Measurements from ENCODE around the gene ANTXR1. TPM values are rescaled to one million over a fixed set of nuclear protein-coding genes. Genes with fewer than 3 reads are reported as not detected.

Gene ANTXR1
- total RNA-seq, 1 experiment from 2014 or later, result 48.3 TPM

DNA sequence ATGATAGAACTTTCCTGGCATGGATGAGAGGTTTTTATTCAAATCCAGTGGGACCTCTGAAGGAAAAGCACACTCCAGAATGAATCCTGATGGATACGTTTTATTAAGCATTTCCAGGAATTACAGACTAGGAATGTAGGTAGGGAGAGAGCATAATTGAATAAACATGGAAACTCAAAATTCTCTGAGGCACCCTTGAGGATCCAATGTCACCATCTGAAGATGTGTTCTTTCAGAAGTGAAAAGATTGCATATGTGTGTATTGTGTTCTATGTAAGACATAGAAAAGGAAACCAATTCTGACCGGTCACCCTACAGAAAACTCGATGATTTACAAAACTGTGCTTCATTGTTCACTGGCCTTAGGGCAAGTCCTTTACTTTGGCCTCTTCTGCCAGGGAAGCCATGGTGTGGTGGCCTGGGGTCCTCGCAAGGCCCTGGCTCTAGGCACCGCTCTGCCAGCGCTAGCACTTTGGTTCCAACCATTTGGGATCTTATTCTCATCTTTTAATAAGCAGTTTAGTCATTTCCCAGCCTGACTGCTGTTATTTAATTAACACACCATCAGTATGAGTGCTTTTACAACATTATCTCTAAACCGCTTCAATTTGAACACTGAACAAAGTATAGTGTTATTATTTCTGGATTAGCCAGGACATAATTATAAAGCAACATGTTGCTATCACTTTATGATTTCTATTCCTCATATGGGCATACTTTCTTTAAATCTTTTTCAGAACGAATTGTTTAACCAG, 43.1 kb upstream of the ANTXR1 start:
- H3K9me2 ChIP-seq (ENCODE audit: insufficient read depth), result no peaks in the 10 kb centered on the region
- no peak for DNase-seq
- no peaks in the 10 kb centered on the region for H3K36me3 ChIP-seq (ENCODE audit: low read depth)
- H3K79me2 ChIP-seq (ENCODE audit: low read depth), result no peaks in the 10 kb centered on the region
- no peak for TF ChIP-seq EZH2 (IDR thresholded peaks at IDR 0.05; ENCODE audit: low read depth)
- TF ChIP-seq, protein P1, sequence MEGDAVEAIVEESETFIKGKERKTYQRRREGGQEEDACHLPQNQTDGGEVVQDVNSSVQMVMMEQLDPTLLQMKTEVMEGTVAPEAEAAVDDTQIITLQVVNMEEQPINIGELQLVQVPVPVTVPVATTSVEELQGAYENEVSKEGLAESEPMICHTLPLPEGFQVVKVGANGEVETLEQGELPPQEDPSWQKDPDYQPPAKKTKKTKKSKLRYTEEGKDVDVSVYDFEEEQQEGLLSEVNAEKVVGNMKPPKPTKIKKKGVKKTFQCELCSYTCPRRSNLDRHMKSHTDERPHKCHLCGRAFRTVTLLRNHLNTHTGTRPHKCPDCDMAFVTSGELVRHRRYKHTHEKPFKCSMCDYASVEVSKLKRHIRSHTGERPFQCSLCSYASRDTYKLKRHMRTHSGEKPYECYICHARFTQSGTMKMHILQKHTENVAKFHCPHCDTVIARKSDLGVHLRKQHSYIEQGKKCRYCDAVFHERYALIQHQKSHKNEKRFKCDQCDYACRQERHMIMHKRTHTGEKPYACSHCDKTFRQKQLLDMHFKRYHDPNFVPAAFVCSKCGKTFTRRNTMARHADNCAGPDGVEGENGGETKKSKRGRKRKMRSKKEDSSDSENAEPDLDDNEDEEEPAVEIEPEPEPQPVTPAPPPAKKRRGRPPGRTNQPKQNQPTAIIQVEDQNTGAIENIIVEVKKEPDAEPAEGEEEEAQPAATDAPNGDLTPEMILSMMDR (conservative IDR thresholded peaks at IDR 0.05), result no peak
- H3K27me3 ChIP-seq (ENCODE audit: insufficient read depth, low read depth), result no peaks in the 10 kb centered on the region
- H3F3A ChIP-seq (ENCODE audit: insufficient read depth, low read depth), result peaks cover 22% of the 10 kb centered on the region
- H3K4me1 ChIP-seq (replicated peaks; ENCODE audit: insufficient read depth), result peaks cover 28% of the 10 kb centered on the region
- no peaks in the 10 kb centered on the region for H4K20me1 ChIP-seq (ENCODE audit: insufficient read depth)
- no peaks in the 10 kb centered on the region for H3K9me3 ChIP-seq (ENCODE audit: insufficient read depth, low read depth)
- no peak overlapping the region for H2AFZ ChIP-seq
- no peak overlapping the region for H3K4me2 ChIP-seq
- intact Hi-C loops (cut with micrococcal nuclease; ENCODE audit: unreplicated experiment), result loop anchor here (5.0 kb wide), 2 partner anchors 42 to 192 kb away; partner anchors contain the start of gene ANTXR1
- ChIA-PET CTCF (no interaction called here), POLR2A (ENCODE audit: unreplicated experiment) (interaction anchor here (0.7 kb wide), 1 partner anchor 345 kb away, joined by 4 read pairs; no protein-coding TSS in a partner anchor)
- H3K27ac ChIP-seq, result no peak overlapping the region
- no TSS peak for BruUV-seq (replicated peaks)
- no peak overlapping the region for H3K4me3 ChIP-seq

DNA sequence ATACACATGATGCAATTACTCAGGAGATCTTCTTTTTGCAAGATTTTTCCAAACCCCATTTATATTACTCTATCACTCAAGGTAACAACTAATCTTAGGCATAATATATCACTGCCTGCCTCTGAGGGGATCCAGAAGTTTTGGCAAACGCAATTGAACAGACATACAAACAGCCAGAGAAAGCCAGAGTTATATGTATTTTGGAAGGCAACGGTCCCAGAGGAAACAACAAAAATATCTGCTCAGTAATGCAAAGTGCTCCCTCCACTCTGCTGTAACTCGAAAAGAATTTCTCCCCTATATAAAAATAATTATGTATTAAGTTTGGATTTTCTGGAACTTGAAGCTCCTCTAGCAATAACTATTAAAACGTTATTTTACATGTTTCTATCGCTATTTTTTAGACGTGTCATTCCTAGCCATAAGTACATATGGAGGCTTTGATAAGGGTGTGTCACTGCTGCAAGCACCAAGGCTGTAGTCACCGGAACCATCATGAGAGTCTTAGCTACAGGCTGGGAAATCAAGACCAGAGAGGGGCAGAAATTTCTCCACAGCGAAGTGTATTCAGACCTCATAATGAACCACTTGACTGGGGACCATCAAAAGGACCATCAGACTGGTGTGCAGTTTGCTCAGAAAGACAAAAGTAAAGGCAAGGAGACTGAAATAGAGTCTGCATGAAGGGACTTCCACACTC, 42.3 kb upstream of the ANTXR1 start:
- Histone ChIP-seq H2AFZ (no peak overlapping the region), H3F3A (ENCODE audit: insufficient read depth, low read depth) (peaks cover 22% of the 10 kb centered on the region), H3K9me3 (ENCODE audit: insufficient read depth, low read depth) (no peaks in the 10 kb centered on the region), H3K27me3 (ENCODE audit: insufficient read depth, low read depth) (no peaks in the 10 kb centered on the region), H3K27ac (peak overlapping the region; percentile 80), H3K36me3 (ENCODE audit: low read depth) (no peaks in the 10 kb centered on the region), H4K20me1 (ENCODE audit: insufficient read depth) (no peaks in the 10 kb centered on the region), H3K4me3 (no peak overlapping the region), H3K4me2 (peak overlapping the region; percentile 10), H3K9me2 (ENCODE audit: insufficient read depth) (no peaks in the 10 kb centered on the region), H3K79me2 (ENCODE audit: low read depth) (no peaks in the 10 kb centered on the region), H3K4me1 (replicated peaks; ENCODE audit: insufficient read depth) (peaks cover 28% of the 10 kb centered on the region)
- no peak for DNase-seq
- intact Hi-C loops (cut with micrococcal nuclease; ENCODE audit: unreplicated experiment), result loop anchor here (5.0 kb wide), 2 partner anchors 42 to 192 kb away; partner anchors contain the start of gene ANTXR1
- no TSS peak for BruUV-seq (replicated peaks)
- CTCF ChIA-PET, result no interaction called here
- TF ChIP-seq, protein P1 (conservative IDR thresholded peaks at IDR 0.05), result no peak
- TF ChIP-seq EZH2 (IDR thresholded peaks at IDR 0.05; ENCODE audit: low read depth), result no peak
- POLR2A ChIA-PET (ENCODE audit: unreplicated experiment), result interaction anchor here (0.7 kb wide), 1 partner anchor 344 kb away, joined by 4 read pairs; no protein-coding TSS in a partner anchor

DNA sequence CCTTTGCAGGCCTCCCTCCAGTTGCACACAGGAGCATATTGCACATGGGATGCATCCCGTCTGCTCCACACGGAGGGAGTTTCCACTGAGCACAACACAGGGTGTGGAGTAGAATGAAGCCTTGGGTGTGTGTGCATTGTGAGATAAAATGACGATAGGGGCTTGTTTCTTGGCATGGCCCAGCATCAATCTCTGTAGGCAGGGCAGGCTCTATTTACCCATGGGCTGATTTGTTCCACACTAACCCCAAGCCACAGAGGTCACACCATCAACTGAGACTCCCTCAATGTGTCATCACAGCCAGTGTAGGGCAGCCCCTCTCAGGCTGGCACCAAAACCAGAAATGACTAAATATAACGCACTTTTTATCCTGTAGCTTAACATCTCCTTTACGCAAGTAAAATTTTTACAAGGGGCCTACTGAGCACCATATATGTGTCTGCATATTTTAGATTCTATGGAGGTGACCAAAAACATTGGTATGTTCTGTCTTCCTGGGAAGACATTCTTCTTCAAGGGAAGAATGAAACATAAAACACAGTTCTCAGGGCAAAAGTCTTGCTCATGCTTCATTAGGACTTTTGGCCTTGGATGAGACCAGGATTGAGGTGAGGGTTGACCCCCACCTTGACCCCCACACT, 41.3 kb upstream of the ANTXR1 start:
- H3K27ac ChIP-seq, result peak overlapping the region; percentile 80
- peaks cover 22% of the 10 kb centered on the region for H3F3A ChIP-seq (ENCODE audit: insufficient read depth, low read depth)
- H3K4me3 ChIP-seq, result no peak overlapping the region

More for the DNA sequence above, 41.3 kb upstream of the ANTXR1 start:
- peak; percentile 72 to 89 for DNase-seq
- H3K9me2 ChIP-seq (ENCODE audit: insufficient read depth), result no peaks in the 10 kb centered on the region
- no peaks in the 10 kb centered on the region for H3K36me3 ChIP-seq (ENCODE audit: low read depth)
- no peaks in the 10 kb centered on the region for H3K79me2 ChIP-seq (ENCODE audit: low read depth)
- no peaks in the 10 kb centered on the region for H3K9me3 ChIP-seq (ENCODE audit: insufficient read depth, low read depth)
- H3K4me2 ChIP-seq, result peak overlapping the region; percentile 20
- no TSS peak for BruUV-seq (replicated peaks)
- no peaks in the 10 kb centered on the region for H4K20me1 ChIP-seq (ENCODE audit: insufficient read depth)
- TF ChIP-seq, protein P1 (conservative IDR thresholded peaks at IDR 0.05), result no peak
- no peak for TF ChIP-seq EZH2 (IDR thresholded peaks at IDR 0.05; ENCODE audit: low read depth)
- H2AFZ ChIP-seq, result no peak overlapping the region
- ChIA-PET POLR2A (ENCODE audit: unreplicated experiment) (interaction anchor here (0.6 kb wide), 1 partner anchor 172 kb away, joined by 4 read pairs; no protein-coding TSS in a partner anchor), CTCF (no interaction called here)
- peaks cover 28% of the 10 kb centered on the region for H3K4me1 ChIP-seq (replicated peaks; ENCODE audit: insufficient read depth)
- intact Hi-C loops (cut with micrococcal nuclease; ENCODE audit: unreplicated experiment), result loop anchor here (5.0 kb wide), 2 partner anchors 41 to 191 kb away; partner anchors contain the start of gene ANTXR1
- no peaks in the 10 kb centered on the region for H3K27me3 ChIP-seq (ENCODE audit: insufficient read depth, low read depth)
